NCI-H1694 treated with DMSO at 0.1 percent for 48 hours (cell line): Measurements from ENCODE around the gene TENT4A.

Experiments used
- DNase-seq: peaks from one replicate; lab custom pipeline; 2025; lab: John Stamatoyannopoulos, UW

Gene TENT4A

DNA sequence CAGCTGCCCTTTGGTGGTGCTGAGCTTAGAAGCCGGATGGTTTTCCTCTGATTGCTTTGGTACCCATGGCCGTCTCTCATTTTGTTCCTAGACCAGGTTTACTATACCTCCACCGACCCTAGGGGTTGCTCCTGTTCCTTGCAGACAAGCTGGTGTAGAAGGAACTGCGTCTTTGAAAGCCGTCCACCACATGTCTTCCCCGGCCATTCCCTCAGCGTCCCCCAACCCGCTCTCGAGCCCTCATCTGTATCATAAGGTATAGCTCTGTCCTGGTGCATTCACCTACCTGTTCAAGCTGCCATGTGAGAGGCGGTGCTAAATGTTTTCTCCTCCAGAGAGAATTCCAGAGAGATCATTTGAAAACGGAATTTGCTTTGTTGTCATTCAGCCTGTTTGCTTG, 39.5 kb downstream of the TENT4A start:
- DNase-seq, result no peak

DNA sequence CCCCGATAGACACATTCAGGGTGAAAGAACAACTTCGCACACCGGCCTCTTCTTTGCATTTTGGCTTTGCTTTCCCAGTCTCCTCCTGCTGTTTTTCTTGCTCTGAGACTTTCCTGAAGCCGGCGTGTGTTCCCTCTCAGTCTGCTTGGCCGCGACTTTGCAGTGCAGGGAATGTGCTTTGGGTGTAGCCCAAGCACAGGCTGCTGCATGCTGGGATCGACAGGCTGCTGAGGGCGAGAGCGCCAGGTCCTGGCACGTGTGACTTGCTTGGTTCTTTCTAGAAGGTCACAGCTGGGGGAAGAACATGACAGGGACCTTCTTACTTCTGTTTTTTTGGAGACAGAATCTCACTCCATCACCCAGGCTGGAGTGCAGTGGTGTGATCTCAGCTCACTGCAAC, 40.6 kb downstream of the TENT4A start:
- DNase-seq, result no peak

DNA sequence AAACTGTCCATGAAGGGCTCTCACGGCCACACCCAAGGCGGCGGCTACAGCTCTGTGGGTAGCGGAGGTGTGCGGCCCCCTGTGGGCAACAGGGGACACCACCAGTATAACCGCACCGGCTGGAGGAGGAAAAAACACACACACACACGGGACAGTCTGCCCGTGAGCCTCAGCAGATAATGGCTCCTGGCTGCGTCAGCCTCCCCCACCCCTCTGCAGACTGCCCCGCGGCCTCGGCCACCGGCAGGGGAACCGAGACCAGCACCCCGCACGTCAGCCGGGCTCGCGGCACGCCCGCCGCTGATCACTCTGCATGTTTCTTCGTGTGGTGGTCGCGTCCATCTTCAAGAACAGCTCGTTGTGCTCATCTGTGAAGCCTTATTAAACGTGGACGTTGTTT, 41.5 kb downstream of the TENT4A start:
- no peak for DNase-seq

GRCh38 chr5:6755519-6755918, 42.3 kb downstream of the TENT4A start:
- DNase-seq, result no peak

DNA sequence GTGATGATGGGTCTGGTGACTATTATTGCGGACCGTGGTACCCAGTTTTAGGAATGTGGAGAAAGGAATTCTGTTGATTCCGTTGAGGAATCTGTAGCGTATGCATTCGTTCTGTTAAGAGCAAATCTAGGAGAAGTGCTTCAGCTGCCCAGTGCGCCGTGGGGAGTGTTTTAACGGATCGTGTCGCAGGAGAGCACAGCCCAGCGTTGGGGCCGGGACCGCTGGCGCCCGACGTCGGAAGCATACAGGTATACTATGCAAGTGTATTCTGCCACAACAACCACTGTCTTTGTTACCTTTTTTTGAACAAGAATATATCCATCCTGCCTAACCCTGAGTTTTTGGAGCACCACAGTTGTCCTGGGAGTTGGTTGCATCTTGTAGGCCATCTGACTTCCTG, 42.7 kb downstream of the TENT4A start:
- no peak for DNase-seq

DNA sequence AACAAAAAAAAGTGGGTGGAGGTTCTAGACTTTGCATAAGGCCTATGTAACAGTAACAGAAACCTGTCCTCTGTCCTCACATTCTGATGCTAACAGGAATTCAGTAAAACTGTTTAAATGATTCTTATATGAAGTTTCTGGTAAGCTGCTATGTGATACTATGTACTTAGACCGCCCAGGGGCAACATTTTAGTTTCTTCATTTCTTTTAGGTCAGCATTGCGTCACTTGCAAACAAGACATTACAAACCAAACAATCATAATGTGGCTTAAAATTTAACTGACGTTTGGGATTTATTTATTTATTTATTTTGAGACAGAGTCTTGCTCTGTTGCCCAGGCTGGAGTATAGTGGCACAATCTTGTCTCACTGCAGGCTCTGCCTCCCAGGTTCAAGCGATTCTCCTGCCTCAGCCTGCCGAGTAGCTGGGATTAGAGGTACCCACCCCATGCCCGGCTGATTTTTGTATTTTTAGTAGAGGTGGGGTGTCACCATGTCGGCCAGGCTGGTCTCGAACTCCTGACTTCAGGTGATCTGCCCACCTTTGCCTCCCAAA, 44.3 kb downstream of the TENT4A start:
- DNase-seq, result no peak

GRCh38 chr5:6758236-6758635, 45.0 kb downstream of the TENT4A start:
- DNase-seq, result peak; percentile 23

DNA sequence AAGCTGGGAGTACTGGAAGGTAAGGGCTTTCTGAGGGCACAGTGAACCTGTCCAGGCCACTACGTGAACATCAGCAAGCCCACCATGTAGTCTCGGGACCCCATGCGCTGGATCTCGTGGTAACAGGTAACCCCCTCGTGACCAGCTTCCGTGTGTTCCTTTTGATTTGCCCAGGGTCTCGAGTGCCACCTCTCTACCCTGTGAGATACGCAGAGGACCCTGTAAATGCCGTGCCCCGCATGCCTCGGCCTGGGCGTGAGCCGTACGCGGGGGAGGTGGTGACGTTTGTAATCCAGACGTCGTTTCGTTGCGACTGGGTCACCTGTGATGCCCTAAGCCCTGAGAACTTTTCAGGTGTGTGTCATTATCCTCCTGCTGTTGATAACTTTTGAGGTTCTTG, 45.5 kb downstream of the TENT4A start:
- no peak for DNase-seq

GRCh38 chr5:6759401-6759800, 46.2 kb downstream of the TENT4A start:
- DNase-seq, result no peak

DNA sequence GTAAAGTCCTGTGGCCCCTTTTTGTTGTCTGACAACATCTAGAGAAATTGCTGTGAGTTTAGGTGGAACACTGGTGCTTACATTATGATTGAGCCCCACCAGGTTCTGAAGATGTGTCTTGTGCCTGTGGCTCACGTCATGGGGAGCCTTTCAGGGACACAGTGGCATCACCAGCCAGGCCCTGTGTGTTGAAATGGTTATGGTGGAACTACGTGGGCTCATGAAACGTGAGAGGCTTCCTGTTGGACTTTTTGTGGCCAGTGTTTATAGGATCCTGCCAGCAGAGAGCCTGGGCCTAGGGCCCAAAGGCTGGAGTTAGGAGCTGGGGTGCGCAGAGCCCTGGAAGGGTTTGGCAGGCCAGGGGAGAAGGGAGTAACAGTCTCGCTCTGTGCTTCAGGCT, 46.8 kb downstream of the TENT4A start:
- no peak for DNase-seq

DNA sequence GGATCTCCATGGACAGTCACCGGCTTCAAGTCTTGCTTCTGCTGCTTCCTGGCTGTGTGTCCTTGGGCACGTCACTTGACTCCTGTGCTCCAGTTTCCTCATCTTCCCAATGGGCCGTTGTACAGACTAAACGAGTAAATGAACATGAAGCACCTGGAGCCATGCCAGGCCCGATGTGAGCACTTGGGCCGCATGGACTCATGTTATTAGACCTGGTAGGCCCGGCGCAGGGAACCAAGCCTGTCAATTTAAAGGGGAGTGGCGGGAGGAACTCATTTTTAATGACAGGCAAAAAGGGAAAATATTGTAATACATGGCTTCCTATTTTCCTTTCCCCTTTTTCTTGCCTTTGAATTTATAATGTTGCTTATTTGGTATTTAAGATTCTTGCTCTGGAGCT, 47.5 kb downstream of the TENT4A start:
- no peak for DNase-seq

DNA sequence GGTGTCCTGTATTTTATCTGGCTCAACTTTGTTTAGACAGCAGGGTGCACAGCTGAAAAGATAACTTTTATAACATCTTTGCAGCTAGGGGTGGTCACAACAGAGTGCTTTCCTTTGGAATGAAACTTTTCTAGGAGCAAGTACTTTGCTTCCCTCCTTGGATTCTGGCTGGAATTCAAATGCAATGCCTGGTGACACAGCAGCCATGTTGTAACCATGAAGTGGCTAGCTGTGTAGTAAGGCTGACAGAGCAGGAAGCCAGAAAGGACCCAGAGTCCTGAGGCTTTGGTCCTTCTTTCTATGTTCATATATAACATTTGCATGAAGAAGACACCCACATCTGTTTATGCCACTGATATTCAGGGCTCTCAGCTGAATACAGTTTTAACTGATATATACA, 48.1 kb downstream of the TENT4A start:
- no peak for DNase-seq

- DNase-seq, result no peak
Observed at GRCh38 chr5:6762116-6762515, 48.9 kb downstream of the TENT4A start.

DNA sequence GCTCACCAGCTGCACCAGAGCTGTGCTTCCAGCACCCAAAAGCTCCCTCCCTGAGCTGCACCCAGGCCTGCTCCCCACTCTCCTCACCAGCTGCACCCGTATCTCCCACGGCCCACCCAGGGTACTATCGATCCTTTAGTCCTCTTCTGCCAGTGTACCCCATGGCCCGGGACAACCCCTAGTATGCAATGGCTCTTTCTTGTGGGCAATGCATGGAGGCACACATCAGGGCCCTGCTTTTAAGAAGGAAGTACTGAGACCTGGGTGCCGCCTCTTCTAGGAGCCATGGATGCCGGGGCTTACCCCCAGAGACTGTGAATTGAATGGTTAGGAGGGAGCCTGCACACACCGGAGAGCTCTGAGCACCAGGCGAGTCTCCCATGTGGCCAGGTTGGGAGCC, 49.5 kb downstream of the TENT4A start:
- no peak for DNase-seq

DNA sequence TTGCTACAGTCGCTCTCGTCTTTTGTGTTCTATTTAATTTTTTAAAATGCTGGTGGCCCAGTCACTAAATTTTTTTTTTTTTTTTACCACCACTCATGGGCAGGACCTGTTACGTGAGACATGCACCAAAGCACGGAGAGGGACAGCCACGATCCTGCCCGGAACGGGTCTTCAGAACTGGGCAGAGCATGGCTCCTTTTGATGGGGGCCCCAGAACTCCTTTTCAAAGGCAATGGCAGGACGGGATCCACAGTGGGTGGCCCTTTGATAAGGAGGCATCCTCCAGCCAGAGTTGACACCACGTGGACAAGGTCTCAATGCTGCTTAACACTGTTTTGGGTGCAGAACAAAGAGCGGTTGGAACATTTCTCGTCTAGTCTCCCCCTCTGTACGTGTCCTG, 50.0 kb downstream of the TENT4A start:
- no peak for DNase-seq

DNA sequence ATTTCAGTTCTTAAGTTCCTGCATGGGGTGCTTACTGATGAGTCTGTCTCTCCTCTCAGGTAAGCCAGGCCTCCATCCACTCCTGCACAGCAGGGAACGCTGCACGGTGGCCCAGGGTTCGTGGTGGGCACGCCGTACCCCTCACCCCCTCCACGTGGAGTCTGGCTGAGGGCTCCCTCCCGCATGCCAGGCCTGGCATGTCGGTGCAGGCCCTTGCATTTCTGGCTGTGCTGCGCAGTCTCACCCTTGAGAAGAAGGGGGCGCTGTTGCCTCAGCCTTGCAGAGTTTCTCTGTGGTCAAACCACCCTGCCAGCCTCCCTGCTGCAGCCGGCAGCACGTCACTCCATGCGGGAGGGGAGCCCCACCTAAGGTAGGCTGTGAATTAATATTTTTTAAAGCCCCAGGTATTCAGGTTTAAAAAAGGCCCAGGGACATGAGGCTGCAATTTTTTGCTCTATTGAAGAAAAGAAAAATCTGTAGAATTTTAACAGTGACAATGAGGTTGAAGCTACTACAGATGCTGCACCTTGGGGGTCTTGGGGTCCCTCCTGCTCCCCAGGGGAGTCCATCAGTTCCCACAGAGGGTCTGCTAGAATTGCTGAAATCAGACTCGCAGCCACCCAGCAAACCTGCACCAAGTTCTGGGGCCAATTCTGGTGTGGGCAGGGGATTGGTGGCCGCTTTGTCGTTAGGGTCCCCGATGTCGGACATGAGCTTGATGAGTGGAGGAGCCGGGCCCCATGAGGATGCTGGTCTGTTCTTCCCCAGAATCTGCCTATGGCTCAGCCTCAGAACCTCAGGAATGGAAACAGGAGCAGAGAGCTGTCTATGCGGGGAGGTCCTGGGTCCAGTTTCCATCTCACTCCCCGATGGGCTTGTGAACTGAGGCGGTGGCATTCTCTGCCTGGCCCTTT, 52.6 kb downstream of the TENT4A start:
- peak; percentile 89 for DNase-seq

DNA sequence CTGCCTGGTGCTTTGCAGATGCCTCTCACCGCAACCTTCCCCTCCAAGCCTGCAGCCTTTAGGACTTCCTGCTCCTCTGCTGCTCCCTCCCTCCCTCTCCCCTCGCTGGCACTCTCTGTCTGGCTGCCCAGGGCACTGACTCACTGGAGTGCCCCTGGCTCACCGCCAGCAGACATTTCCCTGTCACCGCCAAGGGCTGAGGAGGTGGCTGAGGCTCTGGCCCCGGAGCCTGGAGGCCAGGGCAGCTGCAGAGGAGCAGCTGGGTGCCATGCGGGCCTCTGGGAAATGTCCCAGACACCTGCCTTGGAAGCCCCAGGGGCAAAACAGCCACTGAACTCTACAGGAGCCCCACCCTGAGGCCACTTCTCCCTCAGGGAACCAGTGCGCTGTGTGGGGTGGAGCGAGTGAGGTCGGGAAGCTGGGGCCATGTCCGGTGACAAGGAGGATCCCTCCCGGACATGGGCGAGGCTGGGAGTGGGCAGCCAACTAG, 53.4 kb downstream of the TENT4A start:
- DNase-seq, result no peak

- no peak for DNase-seq
Observed at GRCh38 chr5:6767481-6768063, 54.3 kb downstream of the TENT4A start.

DNA sequence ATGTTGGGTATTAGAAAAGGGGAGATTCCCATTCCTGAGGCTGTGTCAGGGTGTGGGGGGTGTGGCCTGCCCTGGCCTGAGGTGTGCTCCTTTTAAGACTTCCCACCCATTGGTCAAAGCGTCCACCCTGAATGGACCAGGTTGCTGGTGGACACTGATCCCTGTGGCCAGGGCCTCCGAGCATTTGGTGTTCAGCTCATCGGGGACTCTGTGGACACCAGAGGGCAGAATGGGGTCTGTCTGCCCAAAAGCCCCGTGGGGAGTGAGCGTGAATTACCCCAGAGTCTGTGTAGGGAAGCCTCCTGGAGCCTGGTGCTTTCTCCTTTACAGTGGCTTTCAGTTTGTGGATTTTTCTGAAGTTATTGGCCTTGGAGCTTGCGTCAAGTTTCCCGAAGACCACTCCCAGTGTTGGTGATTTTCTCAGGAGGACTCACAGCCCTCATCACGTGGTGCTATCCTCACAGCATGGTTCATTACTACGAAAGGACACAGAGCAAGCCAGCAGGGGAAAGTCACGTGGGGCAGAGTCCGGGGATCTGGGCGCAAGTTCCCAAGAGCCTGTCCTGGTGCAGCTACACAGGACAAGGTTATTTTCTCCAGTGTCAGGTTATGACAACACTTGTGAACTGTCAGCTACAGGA, 55.5 kb downstream of the TENT4A start:
- DNase-seq, result no peak

- DNase-seq, result no peak
Observed at GRCh38 chr5:6770826-6771607, 57.8 kb downstream of the TENT4A start.

- DNase-seq, result no peak
Observed at GRCh38 chr5:6772886-6773285, 59.7 kb downstream of the TENT4A start.
